GM12892 (cell line): Measurements from ENCODE around the gene BBS4.

Source experiments
- POLR2A ChIP-seq: IDR thresholded peaks from 2 replicates; pipeline ENCODE4 v1.6.1; 2011; ENCODE audit warnings: low read depth, low read length, control low read depth
- POLR2AphosphoS5 ChIP-seq: IDR thresholded peaks from 2 replicates; pipeline ENCODE4 v1.6.1; 2011; ENCODE audit warnings: low read depth, low read length, control low read depth
- TAF1 ChIP-seq: IDR thresholded peaks from 2 replicates; pipeline ENCODE4 v1.6.1; 2011; ENCODE audit warnings: low read depth, mild to moderate bottlenecking, control low read depth, low read length, borderline replicate concordance

DNA sequence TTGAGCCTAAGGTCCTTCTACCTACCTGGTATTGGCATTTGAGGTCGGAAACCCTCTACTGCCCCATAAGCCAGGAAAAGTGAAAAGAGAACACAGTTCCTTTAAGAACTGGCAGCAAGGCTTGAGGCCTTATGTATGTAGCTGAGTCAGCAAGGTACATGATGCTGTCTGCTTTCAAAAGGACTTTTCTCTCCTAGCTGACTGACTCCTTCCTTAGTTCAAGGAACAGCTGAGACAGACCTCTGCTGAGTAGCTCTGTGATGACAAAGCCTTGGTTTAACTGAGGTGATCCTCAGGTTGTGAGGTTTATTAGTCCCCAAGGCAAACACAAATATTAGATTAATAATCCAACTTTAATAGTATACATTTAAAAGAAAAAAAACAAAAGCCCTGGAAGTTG lies 51.7 kb downstream of the BBS4 start:
- TF ChIP-seq POLR2AphosphoS5 = no peak
- no peak for TF ChIP-seq POLR2A
- TF ChIP-seq TAF1 = no peak
